Natural killer cell treated with Interleukin-12 subunit alpha and Interleukin-12 subunit beta and Interleukin-15 and Interleukin-18, amount 100 ng/mL, for 72 hours (primary cell): ENCODE data around the gene HES3. TPM values are rescaled to one million over a fixed set of nuclear protein-coding genes. Genes with fewer than 3 reads are reported as not detected.

Experiments used
- ATAC-seq, 2 donors: fragments of 150-1000 bp; cut with Tn5 transposase in 1 of 2; sonication (Bioruptor Pico), chemical (Tn5 transposase) in 1 of 2; 2 replicates each; pipeline ENCODE4 v1.10.0; 2021
- DNase-seq: peaks from one replicate; pipeline ENCODE4 v3.0.0; 2022; ENCODE audit warnings: low spot score
- H3K27ac Mint-ChIP-seq, 2 donors: 1 replicate in 1 of 2; 2 replicates in 1 of 2; pipeline ENCODE4 v1.8.0; 2022; ENCODE audit warnings: mixed read lengths in 2 of 2, mild to moderate bottlenecking in 1 of 2, moderate library complexity in 1 of 2
- H3K27me3 Mint-ChIP-seq, 2 donors: 1 replicate in 1 of 2; 2 replicates in 1 of 2; pipeline ENCODE4 v1.8.0; 2022; ENCODE audit warnings: mixed read lengths in 2 of 2
- H3K36me3 Mint-ChIP-seq: one replicate; pipeline ENCODE4 v1.8.0; 2022; ENCODE audit warnings: mixed read lengths
- H3K4me1 Mint-ChIP-seq, 2 donors: 1 replicate in 1 of 2; 2 replicates in 1 of 2; pipeline ENCODE4 v1.8.0; 2022; ENCODE audit warnings: low read depth in 2 of 2, mixed read lengths in 2 of 2, mild to moderate bottlenecking in 1 of 2
- H3K4me3 Mint-ChIP-seq: one replicate; pipeline ENCODE4 v1.8.0; 2022; ENCODE audit warnings: mixed read lengths
- H3K9me3 Mint-ChIP-seq: 2 replicates; pipeline ENCODE4 v1.8.0; 2022; ENCODE audit warnings: mixed read lengths
- total RNA-seq, 2 donors: library from RNA; stranded (reverse); gene quantifications; one replicate each; pipeline ENCODE4 v1.2.3, GENCODE V29; 2022

The HES3 gene, protein sequence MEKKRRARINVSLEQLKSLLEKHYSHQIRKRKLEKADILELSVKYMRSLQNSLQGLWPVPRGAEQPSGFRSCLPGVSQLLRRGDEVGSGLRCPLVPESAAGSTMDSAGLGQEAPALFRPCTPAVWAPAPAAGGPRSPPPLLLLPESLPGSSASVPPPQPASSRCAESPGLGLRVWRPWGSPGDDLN
- total RNA-seq = not detected

DNA sequence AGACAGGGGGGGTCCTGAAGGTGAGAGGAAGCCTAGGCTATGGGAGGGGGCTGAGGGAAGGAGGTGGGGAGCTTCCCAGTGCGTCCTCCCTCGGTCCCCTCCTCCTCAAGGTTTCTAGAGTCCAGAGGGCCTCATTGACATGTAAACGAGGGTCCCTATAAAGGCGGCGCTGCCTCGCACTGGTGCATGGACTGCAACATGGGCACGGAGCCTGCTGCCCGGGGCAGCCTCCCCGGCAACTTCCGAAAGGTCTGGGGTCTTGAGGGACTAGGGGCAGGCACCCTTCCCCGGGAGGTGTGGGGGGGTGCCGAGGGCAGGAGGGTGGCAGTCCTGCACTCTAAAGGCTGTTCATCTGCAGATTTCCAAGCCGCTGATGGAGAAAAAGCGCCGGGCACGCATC is at the start of gene HES3:
Gene HES3, plus strand, starts transcription at position 187 of the 400 bp plus-strand sequence. Its CDS starts 187 bp downstream, at position 374.
- peaks cover 21 to 22% of the 10 kb centered on the region in 2 donors for H3K27me3 Mint-ChIP-seq
- H3K4me1 Mint-ChIP-seq = peaks cover 0 to 9% of the 10 kb centered on the region in 2 donors
- DNase-seq = no peak
- no peak within 1 kb of the TSS for H3K4me3 Mint-ChIP-seq
- ATAC-seq = no peak
- H3K36me3 Mint-ChIP-seq = no peaks in the 10 kb centered on the region
- H3K9me3 Mint-ChIP-seq = no peaks in the 10 kb centered on the region
- no peak within 1 kb of the TSS for H3K27ac Mint-ChIP-seq

DNA sequence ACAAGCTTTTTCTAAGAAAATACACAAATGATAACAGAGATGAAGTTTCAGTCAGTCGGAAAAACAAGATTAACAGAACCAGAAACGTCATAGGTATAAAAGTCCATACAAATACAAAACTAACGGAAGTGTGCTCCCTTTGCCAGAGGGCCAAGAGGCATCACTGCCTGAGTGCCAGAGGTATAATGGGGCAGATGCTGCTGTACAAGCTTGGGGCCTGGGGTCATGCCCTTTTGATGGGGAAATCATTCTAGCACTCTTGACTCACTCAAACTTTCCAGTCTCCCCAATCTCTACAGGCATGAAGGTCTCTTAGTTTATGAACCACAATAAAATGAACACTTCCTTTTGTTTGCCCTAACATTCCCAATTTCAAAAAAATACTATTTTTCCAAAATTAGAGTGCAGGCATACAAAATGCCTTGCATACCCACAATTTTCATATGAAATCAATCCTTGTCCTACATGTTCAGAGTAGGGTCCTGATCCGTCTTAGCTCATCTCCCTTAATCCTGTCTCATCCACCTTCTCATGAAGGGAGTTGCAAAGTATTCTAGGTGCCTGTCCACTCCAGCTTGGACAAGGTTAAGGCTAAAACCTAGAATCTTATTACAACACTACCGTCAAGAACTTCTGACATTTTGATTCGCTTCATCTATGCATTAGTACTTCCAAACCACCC is 46.1 kb upstream of the HES3 start:
- Mint-ChIP-seq H3K4me1 (peaks cover 35 to 45% of the 10 kb centered on the region in 2 donors), H3K4me3 (peak overlapping the region; percentile 96), H3K27ac (peak overlapping the region; percentile 83 to 85), H3K36me3 (peaks cover 30% of the 10 kb centered on the region), H3K9me3 (no peaks in the 10 kb centered on the region), H3K27me3 (no peaks in the 10 kb centered on the region)
- ATAC-seq = no peak
- DNase-seq = no peak

DNA sequence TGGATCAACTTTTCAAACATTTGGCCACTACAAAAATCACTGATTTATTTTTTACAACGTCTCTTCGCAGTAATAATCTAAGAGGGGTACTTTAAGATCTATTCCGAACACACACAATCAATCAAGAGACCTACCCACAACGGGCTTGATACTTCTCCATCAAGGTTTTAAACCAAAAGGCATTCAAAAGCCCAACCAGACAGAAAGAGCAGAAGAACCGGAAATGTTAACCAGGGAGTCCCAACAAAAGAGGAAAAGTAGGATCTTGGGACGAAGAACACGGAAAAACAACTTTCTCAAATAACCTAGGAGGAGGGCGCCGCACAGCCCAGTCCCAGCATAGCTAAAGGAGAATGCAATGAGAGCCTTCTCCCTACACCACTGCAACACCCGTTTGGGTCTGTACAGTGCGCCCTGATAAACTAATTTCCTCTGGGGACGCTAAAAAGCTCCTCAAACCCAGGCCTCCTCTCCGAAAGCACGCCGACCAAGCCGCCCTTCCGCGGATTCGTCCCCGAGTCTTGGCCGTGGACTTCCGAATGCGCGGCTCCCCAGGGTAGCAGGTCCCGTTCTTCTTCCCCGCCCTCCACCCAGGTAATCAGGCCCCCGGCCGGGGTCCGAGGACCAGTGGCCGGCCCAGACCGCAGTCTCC is 45.2 kb upstream of the HES3 start:
- ATAC-seq = peak; percentile 28 to 48

DNA sequence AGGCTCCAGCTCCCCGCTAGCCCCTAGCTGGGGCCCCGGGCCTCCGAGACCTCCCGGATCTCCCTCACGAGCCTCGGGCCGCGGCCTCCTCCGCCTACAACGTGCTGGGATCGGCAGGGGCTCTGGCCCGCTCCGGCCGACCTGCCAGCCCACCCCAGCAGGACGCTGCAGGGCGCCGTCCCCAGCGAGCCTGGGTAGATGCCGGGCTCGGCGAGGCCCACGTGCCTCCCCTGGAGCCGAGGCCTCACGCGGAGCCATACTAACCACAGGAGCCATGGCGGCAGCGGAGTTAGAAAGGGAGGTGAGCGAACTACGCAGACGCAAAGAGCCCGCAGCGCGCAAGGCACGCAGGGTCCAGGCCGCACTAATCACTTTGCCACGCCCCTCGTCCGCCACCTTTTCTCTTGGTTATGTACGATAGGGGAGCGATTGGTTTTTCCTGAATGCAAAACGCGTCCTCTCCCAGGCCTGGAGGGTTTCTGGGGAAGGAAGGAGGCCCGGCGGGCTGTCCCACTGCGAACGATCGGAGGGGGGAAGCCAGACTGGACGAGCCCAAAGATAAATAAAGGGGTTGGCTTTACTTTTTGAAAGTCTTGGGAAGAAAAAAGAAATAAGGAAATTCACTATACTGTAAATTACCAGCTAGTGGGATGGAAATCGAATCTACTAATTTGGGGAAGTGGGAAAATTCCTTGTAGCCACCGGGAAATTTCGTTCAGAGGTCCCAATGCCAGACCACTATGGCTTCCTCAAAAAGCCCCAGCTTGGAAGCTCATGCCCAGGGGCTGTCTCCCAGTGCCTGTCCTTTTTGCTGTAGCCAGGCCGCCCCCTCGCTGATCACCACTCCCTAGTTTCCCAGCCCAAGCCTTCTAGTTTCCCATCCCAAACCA is 44.4 kb upstream of the HES3 start, which contains the start of gene RPL22:
Gene RPL22, minus strand, starts transcription at position 298 of the 890 bp plus-strand sequence. Its CDS starts 22 bp downstream, at position 276.
- H3K27ac Mint-ChIP-seq = peak within 1 kb of the TSS; percentile 83 to 85
- H3K4me1 Mint-ChIP-seq = peaks cover 34 to 45% of the 10 kb centered on the region in 2 donors
- peak within 1 kb of the TSS; percentile 96 for H3K4me3 Mint-ChIP-seq
- ATAC-seq (peak; percentile 99), DNase-seq (peak; percentile 98)
- no peaks in the 10 kb centered on the region for H3K27me3 Mint-ChIP-seq
- H3K36me3 Mint-ChIP-seq = peaks cover 27% of the 10 kb centered on the region
- H3K9me3 Mint-ChIP-seq = no peaks in the 10 kb centered on the region

More for the DNA sequence above, 45.2 kb upstream of the HES3 start:
- no peaks in the 10 kb centered on the region for H3K27me3 Mint-ChIP-seq
- H3K4me3 Mint-ChIP-seq = peak overlapping the region; percentile 96
- H3K27ac Mint-ChIP-seq = peak overlapping the region; percentile 83 to 85
- peaks cover 27% of the 10 kb centered on the region for H3K36me3 Mint-ChIP-seq
- no peaks in the 10 kb centered on the region for H3K9me3 Mint-ChIP-seq
- no peak for DNase-seq
- peaks cover 34 to 45% of the 10 kb centered on the region in 2 donors for H3K4me1 Mint-ChIP-seq

DNA sequence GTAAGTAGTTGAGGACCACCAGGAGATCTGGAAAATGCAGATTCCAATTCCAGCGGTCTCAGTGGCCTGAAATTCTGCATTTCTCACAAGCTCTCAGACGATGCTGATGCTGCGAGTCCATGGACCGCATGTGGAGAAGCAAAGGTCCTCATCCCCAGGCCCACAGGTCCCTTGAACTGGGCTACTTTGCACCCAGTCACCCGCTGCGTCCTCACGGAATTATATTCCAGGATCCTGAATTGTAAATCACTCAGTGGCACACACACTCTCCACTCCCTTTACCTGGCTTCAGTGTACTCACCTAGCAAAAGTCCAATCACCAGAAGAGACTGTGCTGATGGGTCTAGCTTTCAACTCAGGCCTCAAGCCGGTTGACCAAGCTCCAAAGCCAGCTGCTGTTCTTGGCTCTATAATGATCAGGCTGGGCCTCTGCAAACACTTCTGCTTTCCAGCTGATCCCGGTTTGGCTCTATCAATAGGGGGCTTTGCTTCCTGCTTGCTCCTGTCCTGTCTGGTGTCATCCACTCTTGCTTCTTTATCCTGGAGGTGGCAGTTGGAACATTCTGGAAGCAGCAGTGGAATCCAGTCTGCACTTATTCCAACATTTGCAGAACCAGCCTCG is 43.7 kb upstream of the HES3 start:
- Mint-ChIP-seq H3K4me1 (peaks cover 34 to 45% of the 10 kb centered on the region in 2 donors), H3K27me3 (no peaks in the 10 kb centered on the region), H3K9me3 (no peaks in the 10 kb centered on the region), H3K27ac (peak overlapping the region; percentile 83 to 85), H3K36me3 (peaks cover 27% of the 10 kb centered on the region), H3K4me3 (peak overlapping the region; percentile 96)
- DNase-seq (no peak), ATAC-seq (no peak)

DNA sequence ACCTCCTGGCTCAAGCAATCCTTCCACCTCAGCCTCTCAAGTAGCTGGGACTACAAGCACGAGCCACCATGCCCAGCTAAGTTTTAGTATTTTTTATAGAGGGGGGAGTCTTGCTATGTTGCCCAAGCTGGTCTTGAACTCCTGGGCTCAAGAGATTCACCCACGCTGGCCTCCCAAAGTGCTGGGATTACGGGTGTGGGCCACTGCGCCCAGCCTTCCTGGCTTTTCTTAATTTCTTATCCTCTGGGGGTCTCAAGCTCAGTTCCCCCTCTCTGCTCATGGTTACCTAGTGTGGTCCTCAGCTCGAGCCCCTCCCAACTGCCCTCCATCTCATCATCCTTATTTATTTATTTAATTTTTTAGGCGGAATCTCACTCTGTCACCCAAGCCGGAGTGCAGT is 41.7 kb upstream of the HES3 start:
- Mint-ChIP-seq H3K27ac (peak overlapping the region in 1 of 2 donors; percentile 61), H3K4me3 (peak overlapping the region; percentile 96), H3K27me3 (peaks cover 0 to 3% of the 10 kb centered on the region in 2 donors), H3K36me3 (peaks cover 16% of the 10 kb centered on the region), H3K9me3 (no peaks in the 10 kb centered on the region), H3K4me1 (peaks cover 27 to 33% of the 10 kb centered on the region in 2 donors)
- no peak for ATAC-seq
- no peak for DNase-seq

DNA sequence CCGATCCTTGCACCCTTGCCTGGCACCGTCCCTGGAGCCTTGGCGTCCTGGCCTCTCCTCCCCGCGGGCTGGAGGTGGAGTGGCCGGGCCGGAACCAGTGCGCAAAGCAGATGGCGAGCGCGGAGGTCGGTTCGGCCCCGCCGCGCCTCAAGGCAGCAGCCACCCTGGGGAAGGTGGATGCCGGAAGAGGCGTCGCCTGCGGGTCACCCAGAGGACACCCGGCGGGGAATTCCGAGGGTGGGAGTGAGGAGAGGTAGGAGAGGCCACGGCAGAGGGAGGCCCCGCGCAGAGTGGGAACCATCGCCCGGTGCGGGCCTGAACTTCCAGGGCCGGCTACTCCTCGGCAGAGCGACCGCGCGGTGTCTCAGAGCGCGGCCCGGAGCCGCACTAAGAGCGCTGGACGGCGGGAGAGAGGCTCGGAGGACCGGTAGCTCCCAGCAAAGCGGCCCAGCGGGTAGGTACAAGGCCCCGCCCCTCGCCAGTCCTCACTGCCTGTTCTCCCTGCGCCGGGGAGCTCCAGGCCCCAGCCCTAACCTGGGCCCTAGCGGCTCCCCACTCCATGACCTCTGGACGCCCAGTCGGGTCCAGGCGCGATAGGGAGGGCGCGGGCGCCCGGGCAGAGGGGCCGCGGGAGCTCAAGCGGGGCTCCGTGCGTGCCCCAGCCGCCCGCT is 38.0 kb upstream of the HES3 start, which contains the start of gene RNF207:
Gene RNF207, plus strand, starts transcription at position 271 of the 671 bp plus-strand sequence. CDS start 417 bp downstream, outside the sequence.
- ATAC-seq = peak; percentile 78 to 85
- Mint-ChIP-seq H3K27me3 (peaks cover 0 to 6% of the 10 kb centered on the region in 2 donors), H3K9me3 (no peaks in the 10 kb centered on the region), H3K4me3 (peak within 1 kb of the TSS; percentile 55), H3K27ac (no peak within 1 kb of the TSS), H3K36me3 (no peaks in the 10 kb centered on the region), H3K4me1 (peaks cover 1 to 3% of the 10 kb centered on the region in 2 donors)
- DNase-seq = peak; percentile 71

DNA sequence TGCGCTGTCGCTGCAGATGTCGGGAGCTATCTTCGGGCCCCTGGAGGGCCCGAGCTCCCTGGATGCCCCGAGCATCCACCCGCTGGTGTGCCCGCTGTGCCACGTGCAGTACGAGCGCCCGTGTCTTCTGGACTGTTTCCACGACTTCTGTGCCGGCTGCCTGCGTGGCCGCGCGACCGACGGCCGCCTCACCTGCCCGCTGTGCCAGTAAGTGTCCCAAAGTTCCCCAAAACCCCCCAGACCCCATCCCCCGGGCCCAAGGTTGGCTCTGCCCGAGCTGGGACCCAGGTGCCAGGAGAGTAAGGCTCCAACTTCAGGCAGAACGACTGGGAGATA is 37.5 kb upstream of the HES3 start:
- peaks cover 0 to 3% of the 10 kb centered on the region in 2 donors for H3K4me1 Mint-ChIP-seq
- H3K36me3 Mint-ChIP-seq = no peaks in the 10 kb centered on the region
- peak overlapping the region; percentile 55 for H3K4me3 Mint-ChIP-seq
- H3K27me3 Mint-ChIP-seq = peaks cover 0 to 6% of the 10 kb centered on the region in 2 donors
- DNase-seq (no peak), ATAC-seq (no peak)
- no peaks in the 10 kb centered on the region for H3K9me3 Mint-ChIP-seq
- H3K27ac Mint-ChIP-seq = no peak overlapping the region

DNA sequence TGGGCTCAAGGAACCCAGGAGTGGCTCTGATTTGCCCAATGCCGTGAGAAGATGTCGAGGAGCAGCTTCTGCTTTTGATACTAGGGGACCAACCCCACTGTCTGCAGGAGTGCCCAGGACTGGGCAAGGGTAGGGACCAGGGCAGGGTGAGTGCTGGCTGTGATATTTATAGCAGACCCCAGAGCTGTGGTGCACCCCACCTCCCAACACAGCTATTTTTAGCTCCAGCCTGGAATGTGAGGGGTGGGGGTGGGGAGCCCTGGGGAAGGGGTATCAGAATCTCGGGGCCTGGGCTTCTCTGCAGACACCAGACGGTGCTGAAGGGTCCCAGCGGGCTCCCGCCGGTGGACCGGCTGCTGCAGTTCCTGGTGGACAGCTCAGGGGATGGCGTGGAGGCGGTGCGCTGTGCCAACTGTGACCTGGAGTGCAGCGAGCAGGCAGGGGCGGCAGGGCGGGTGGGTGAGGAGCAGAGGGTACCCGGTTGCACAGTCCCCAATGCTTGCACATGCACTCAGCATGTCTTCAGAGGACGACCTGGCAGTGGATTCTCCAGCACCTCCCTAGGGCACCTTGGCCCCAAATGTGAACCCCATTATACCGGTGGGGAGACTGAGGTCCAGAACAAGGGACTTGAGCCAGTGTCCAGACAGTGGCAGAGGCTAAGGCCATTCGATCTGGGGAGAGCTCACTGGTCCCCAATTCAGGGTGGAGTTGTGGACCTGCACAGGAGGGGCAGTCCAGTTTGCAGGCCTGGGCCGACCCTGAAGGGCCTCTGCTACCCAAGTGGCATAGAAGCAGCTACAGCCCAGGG is 36.7 kb upstream of the HES3 start:
- Mint-ChIP-seq H3K36me3 (no peaks in the 10 kb centered on the region), H3K27me3 (peaks cover 0 to 6% of the 10 kb centered on the region in 2 donors), H3K27ac (no peak overlapping the region), H3K4me3 (peak overlapping the region; percentile 55), H3K4me1 (peaks cover 0 to 3% of the 10 kb centered on the region in 2 donors), H3K9me3 (no peaks in the 10 kb centered on the region)
- DNase-seq = no peak
- ATAC-seq = no peak

DNA sequence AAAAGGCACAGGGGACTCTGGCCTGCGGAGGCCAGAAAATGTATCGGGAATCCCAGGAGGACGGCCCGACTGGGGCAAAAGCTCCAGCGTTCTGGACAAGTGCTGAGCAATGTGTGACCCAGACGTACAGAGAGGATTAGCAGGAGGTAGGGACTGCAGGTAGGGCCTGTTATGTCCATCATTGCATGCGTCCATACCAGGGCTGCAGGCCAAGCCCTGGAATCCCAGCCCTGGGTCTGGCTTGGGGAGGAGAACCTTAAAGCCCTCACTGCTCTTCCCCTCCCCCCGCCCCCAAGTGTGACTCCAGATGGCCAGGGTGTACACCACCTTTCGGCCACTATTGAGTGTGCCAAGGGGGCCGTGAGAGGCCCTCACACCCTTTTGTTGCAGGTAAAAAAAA is 36.1 kb upstream of the HES3 start:
- Mint-ChIP-seq H3K4me3 (no peak overlapping the region), H3K36me3 (no peaks in the 10 kb centered on the region)

DNA sequence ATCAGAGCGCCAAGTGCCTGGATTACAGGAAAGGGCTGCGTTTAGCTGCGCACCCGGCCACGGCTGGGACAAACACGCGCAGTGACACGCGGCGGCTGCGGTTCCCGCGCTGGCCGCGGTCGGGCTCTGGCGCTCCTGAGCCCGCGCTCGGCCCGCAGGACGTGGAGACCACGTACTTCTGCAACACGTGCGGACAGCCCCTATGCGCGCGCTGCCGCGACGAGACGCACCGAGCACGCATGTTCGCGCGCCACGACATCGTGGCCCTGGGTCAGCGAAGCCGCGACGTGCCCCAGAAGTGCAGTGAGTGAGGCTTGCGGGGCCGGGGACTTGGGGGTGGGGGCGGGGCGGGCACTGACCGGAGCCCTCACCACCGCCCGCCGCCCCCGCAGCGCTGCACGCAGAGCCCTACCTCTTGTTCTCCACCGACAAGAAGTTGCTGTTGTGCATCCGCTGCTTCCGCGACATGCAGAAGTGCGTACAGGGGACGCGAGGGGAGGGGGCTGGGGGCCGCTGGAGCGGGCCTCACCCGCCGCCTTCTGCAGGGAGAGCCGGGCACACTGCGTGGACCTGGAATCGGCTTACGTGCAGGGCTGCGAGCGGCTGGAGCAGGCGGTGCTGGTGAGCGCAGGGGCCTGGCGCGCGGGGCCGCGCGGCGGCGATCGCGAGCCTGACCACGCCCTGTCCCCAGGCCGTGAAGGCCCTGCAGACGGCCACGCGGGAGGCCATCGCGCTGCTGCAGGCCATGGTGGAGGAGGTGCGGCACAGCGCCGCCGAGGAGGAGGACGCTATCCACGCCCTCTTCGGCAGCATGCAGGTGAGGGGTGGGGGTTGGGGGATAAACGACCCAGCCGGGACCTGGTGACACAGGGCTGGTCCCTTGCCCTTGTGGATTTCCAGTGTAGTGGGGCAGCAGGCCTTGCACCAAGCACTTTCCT is 35.0 kb upstream of the HES3 start:
- Mint-ChIP-seq H3K27me3 (peaks cover 0 to 6% of the 10 kb centered on the region in 2 donors), H3K27ac (no peak overlapping the region), H3K36me3 (no peaks in the 10 kb centered on the region), H3K4me3 (no peak overlapping the region), H3K9me3 (no peaks in the 10 kb centered on the region), H3K4me1 (peaks cover 0 to 3% of the 10 kb centered on the region in 2 donors)
- DNase-seq = no peak
- ATAC-seq = peak; percentile 47 to 71

More for the DNA sequence above, 36.1 kb upstream of the HES3 start:
- Mint-ChIP-seq H3K4me1 (peaks cover 0 to 3% of the 10 kb centered on the region in 2 donors), H3K9me3 (no peaks in the 10 kb centered on the region), H3K27me3 (peaks cover 0 to 6% of the 10 kb centered on the region in 2 donors), H3K27ac (no peak overlapping the region)
- ATAC-seq (no peak), DNase-seq (no peak)
